DND-41 (cell line): ENCODE data around the gene PSMF1.

Source experiments
- CTCF ChIP-seq: IDR thresholded peaks from 2 replicates; pipeline ENCODE4 v1.5.1; 2012; ENCODE audit warnings: borderline replicate concordance, low read length, moderate library complexity, mild to moderate bottlenecking; ENCODE audit not compliant: poor library complexity, severe bottlenecking; ENCODE audit errors: extremely low read depth
- EZH2 ChIP-seq: IDR thresholded peaks from 3 replicates; pipeline ENCODE4 v1.6.1; 2012; ENCODE audit warnings: borderline replicate concordance, low read depth, mild to moderate bottlenecking, moderate library complexity, low read length, inconsistent platforms; ENCODE audit not compliant: severe bottlenecking

GRCh38 chr20:1127840-1128239 is 9.4 kb downstream of the PSMF1 start:
- TF ChIP-seq CTCF (no peak), EZH2 (no peak)
